Measurements from ENCODE around the gene DAAM1.
A peak's percentile ranks its signal among the peaks of the same experiment; 100 is the strongest.

The DAAM1 gene

GRCh38 chr14:59360233-59360632 lies 171.8 kb downstream of the DAAM1 start:
- no peak for DNase-seq (ENCODE audit: low spot score)
- no peak for FAIRE-seq

GRCh38 chr14:59360923-59361794 lies 172.7 kb downstream of the DAAM1 start:
- FAIRE-seq (no peak), DNase-seq (ENCODE audit: low spot score) (peak; percentile 35)

- DNase-seq (ENCODE audit: low spot score) (no peak), FAIRE-seq (no peak)
Observed at GRCh38 chr14:59362513-59362912, 174.0 kb downstream of the DAAM1 start.

GRCh38 chr14:59363531-59364226 lies 175.2 kb downstream of the DAAM1 start:
- DNase-seq (ENCODE audit: low spot score) (no peak), FAIRE-seq (no peak)

GRCh38 chr14:59370158-59370742 lies 181.8 kb downstream of the DAAM1 start:
- FAIRE-seq (no peak), DNase-seq (ENCODE audit: low spot score) (no peak)

- DNase-seq (ENCODE audit: low spot score) (no peak), FAIRE-seq (no peak)
Observed at GRCh38 chr14:59371771-59372170, 183.3 kb downstream of the DAAM1 start.

GRCh38 chr14:59374048-59374447 lies 185.6 kb downstream of the DAAM1 start:
- no peak for FAIRE-seq
- no peak for DNase-seq (ENCODE audit: low spot score)

GRCh38 chr14:59376686-59377085 lies 188.2 kb downstream of the DAAM1 start:
- FAIRE-seq (no peak), DNase-seq (ENCODE audit: low spot score) (no peak)

GRCh38 chr14:59377491-59377890 lies 189.0 kb downstream of the DAAM1 start:
- DNase-seq (ENCODE audit: low spot score): no peak
- no peak for FAIRE-seq

- DNase-seq (ENCODE audit: low spot score) (no peak), FAIRE-seq (no peak)
Observed at GRCh38 chr14:59377991-59378601, 189.6 kb downstream of the DAAM1 start.

GRCh38 chr14:59389936-59390335 lies 201.5 kb downstream of the DAAM1 start:
- no peak for DNase-seq (ENCODE audit: low spot score)
- FAIRE-seq: no peak

- FAIRE-seq: no peak
- no peak for DNase-seq (ENCODE audit: low spot score)
Observed at GRCh38 chr14:59391388-59391787, 202.9 kb downstream of the DAAM1 start.

GRCh38 chr14:59394268-59394667 lies 205.8 kb downstream of the DAAM1 start:
- DNase-seq (ENCODE audit: low spot score): no peak
- FAIRE-seq: no peak

GRCh38 chr14:59395672-59396071 lies 207.2 kb downstream of the DAAM1 start:
- FAIRE-seq: no peak
- DNase-seq (ENCODE audit: low spot score): no peak

GRCh38 chr14:59398841-59399240 lies 210.4 kb downstream of the DAAM1 start:
- FAIRE-seq: no peak
- no peak for DNase-seq (ENCODE audit: low spot score)

GRCh38 chr14:59406454-59407245 lies 218.2 kb downstream of the DAAM1 start:
- DNase-seq (ENCODE audit: low spot score) (no peak), FAIRE-seq (no peak)

- FAIRE-seq: no peak
- DNase-seq (ENCODE audit: low spot score): no peak
Observed at GRCh38 chr14:59407246-59408010, 219.0 kb downstream of the DAAM1 start.

- no peak for DNase-seq (ENCODE audit: low spot score)
- no peak for FAIRE-seq
Observed at GRCh38 chr14:59415836-59416602, 227.6 kb downstream of the DAAM1 start.

GRCh38 chr14:59417311-59417710 lies 228.8 kb downstream of the DAAM1 start:
- FAIRE-seq (no peak), DNase-seq (ENCODE audit: low spot score) (no peak)

- FAIRE-seq (no peak), DNase-seq (ENCODE audit: low spot score) (no peak)
Observed at GRCh38 chr14:59419303-59419702, 230.8 kb downstream of the DAAM1 start.

Data from RCC 7860 (cell line).